Stimulated activated CD4-positive, alpha-beta T cell treated with anti-CD3 and anti-CD28 coated beads, Interleukin-4, amount 100 ng/mL, for 48 hours (primary cell): ENCODE data around the gene WDR48.

Experiments
- DNase-seq, 2 donors: peaks; one replicate each; pipeline ENCODE4 v3.0.0-alpha.2; 2020; ENCODE audit warnings: low read depth in 2 of 2

The WDR48 gene

DNA sequence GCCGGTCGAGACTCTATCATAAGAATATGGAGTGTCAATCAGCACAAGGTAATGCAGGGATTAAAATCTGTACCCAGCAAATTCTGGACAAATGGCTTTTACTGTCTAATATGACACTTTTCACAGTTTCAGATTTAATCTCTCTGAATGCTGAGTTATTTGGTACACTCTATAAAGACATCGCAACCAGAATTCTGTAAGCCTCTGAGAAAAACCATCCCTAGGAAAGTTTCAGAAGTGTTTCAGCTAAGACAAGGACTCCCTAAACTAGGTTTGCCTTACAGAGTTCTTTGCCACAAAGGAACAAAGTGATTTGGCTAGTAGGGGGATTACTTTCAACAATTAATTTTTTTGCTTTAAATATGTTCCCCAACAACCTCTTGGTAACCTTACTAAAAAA lies 11.3 kb downstream of the WDR48 start:
- no peak for DNase-seq

DNA sequence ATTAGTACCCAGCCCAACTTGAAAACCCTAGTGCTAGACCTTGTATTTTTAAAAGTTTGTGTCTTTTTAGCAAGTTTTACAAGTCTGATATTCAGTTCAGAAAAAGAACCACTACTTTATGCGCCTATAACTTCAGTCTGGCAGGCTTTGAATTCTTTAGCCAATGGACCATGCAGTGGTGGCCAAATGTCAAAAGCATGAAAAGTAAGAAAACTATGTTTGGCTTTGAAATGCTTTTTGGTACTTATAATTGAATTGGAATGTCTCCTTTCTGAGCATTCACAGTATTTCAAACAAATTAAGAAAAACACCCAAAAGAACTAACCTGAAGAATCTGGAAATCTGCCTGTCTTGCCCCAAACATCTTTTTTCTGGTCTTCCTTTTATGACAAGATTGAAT lies 12.8 kb downstream of the WDR48 start:
- DNase-seq: no peak

DNA sequence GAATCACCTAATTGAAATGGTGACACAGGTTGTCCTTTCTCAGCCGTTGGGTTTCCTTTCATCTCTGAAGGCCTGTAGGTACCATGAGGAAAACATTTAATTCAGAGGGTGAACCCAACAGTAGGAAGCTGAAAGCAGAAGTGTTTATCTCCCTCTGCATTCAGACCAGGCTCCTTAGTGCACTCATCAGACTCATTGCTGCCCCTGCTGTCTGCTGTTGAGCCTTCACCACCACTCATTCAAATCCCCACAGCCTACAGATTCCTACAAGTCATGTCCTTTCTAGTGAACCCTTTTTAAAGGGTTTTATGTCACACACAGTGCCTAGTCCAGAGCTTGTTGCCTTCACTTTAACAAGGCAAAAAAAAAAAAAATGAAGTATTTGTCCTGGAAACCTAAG lies 13.4 kb downstream of the WDR48 start:
- no peak for DNase-seq

DNA sequence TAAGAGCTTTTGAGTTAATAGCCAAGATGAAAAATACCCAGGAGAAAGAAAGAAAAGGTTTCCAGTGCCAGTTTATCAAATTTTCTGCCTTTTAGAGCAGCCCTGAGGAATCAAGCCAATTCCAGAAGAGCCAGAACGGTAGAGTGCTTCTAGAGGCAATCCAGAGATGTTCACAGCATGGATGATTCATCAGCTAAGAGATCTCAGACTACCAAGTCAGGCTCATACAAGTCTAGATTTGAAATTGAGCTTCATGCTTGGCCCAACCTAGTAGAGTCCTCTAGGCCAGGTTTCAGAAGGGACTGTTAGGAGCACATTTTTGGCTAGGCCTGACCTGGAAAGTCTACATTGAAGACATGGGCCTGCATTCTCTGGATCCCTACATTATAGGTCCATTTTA lies 15.5 kb downstream of the WDR48 start:
- DNase-seq: no peak

DNA sequence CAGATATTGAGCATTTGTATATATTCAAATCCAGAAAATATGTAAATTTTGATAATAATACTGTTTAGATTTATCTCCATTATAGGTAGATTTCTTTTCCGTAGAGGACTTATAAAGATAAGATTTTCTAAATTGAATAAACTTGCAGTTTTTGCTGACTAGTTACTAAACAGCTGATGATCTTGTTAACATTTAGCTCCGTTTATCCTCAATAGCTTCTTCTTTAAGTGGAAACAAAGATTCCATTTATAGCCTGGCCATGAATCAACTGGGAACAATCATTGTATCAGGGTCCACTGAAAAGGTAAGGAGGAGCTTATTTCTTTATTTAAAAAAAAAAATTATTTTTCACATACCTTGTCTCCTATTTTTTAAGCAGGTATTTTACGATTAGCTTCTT lies 16.7 kb downstream of the WDR48 start:
- no peak for DNase-seq

DNA sequence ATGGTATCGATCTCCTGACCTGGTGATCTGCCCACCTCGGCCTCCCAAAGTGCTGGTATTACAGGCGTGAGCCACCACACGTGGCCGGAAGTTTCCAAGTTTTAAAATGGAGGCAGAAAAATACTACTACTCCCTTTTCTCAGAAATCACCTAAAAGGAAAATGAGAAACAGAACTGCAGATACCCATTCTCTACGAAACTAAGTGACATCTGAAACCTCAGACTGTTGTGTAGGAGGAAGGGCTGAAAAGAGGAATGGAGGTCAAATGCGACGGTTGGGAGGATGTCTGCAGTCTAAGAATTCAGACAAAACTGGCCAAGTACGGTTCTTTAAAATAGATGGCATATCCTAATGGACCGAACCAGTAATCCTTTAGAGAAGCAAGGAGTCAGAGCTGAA lies 24.1 kb downstream of the WDR48 start:
- DNase-seq: no peak

DNA sequence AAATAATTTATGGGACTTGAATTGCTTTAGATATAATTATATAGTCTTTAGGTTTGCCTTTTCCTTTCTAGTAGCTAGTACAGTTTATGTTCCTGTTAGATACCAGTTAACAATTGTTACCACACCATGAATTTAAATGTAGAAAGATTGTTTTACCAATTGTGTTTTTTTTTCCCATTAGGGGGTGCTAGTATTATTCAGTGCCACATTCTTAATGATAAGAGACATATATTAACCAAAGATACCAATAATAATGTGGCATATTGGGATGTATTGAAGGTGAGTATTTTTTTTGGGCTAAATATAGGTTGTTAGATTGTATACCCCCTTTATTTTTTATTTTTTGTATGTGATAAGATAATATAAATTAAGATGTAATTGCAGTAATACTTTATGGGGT lies 27.7 kb downstream of the WDR48 start:
- DNase-seq: no peak

DNA sequence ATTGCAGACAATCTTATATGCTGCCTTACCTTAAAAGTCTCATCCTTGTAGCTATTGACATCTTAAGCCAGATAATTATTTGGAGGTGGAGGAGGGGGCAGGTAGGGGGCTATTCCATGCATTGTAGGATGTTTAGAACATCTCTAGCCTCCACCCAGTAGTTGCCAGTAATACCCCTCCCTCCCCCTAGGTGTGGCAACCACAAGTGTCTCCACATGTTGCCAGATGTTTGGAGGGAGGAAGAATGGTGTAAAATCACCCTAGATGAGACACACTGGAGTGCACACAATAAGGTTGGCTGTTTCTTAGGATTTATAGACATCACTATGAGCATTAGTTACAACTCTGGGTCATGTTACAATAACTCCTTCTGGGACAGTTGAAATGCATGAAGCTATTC lies 28.2 kb downstream of the WDR48 start:
- no peak for DNase-seq

DNA sequence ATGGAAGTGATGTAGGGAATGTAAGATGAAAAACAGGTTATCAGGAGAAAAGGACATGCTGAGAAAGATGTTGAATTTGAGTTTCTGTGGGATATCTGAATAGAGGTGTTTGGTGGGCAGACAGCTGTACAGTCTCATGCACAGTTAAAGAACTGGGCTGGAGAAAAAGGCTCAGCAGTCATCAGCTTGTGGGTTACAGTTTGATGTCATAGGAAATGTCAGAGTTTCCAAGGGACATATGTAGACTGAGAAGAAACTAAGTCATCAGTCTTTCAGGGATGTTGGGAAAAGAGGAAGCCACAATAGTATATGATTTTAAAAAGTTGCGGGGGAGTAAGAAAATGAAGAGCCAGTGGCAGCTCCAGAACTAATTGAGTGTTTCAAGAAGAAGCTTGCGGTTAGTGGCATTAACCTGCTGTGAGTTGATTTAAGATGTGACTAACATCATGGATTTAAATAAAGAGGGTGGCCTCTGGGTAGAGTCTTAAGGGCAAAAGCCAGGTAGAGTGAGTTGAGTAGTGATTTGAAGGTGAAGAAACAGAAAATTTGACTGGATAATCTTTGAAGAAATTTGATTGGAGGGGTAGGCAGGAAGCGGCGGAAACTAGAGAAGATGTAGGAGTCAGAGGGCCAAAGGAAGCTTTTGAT lies 31.0 kb downstream of the WDR48 start:
- DNase-seq: no peak

DNA sequence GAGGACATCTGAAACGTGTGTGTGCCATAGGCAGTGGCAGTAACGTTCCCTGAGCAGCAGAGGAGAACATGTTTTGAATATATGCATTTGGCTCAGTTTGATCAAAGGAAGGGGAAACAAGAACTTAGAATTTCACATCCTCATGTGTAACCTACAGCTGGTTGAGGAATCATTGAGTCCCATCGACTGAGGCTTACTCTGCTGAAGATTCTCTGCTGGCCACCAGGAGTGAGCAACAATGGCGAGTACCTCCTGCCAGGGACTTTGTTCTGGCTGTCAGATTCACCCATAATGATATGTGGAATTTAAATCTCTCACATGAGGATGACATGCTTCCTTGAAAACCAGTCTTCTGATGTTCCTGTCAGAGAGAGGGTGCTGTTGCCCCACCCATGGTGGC lies 34.3 kb downstream of the WDR48 start:
- DNase-seq: no peak

DNA sequence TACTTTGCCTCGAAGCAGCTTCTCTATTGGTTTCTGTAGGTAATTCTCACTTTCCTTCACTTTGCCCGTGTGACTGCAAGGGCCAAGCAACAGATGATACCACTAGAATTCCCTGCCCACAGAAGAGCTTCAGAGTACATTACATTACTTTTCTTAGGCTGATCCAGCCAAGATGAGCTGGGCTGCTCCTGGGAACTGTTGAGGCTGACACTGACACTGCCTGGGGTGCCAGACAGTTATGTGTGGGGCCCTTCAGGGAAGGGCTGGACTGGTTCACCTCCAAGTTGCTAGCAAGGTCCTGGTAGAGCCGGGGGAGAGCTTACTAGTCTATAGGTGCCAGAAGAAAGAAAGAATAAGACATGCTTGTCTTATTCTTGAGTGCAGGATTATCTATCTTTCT lies 36.6 kb downstream of the WDR48 start:
- DNase-seq: no peak

DNA sequence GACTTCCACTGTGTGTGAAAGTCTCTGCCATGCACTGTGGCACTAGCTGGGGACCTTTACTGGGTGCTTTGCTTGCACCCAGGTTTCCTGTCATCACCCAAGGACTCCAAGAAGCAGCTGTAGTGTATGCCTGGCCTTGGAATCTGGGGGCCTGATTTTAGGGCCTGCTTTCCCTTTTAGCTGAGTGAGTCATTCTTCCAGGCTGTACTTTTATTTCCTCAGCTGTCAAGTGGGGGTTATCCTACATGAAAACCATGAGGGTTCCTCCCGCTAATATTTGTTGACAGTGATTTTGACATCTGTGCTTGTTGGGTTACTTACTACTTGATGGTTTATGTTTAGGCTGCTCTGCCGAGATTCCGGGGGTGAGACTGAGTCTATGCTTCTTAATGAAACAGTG lies 37.1 kb downstream of the WDR48 start:
- DNase-seq: no peak

DNA sequence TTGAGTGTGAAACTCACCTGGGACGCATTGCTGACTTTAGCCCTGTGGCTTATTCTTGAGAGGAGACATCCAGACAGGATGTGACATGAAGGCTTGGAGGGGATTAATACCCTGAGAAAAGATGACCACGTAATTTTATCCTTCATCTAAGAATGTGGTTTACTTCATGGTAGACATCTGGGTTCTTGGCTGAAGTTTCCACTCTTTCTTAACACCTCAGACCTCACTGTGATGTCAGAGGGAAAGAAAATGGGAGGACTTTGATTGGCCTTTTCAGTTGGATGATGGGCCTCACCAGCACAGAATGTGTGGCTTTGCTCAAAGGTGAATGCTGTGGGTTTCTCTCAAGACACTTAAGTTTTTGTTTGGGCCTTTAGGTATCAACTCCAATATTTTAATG lies 39.1 kb downstream of the WDR48 start:
- DNase-seq: no peak

DNA sequence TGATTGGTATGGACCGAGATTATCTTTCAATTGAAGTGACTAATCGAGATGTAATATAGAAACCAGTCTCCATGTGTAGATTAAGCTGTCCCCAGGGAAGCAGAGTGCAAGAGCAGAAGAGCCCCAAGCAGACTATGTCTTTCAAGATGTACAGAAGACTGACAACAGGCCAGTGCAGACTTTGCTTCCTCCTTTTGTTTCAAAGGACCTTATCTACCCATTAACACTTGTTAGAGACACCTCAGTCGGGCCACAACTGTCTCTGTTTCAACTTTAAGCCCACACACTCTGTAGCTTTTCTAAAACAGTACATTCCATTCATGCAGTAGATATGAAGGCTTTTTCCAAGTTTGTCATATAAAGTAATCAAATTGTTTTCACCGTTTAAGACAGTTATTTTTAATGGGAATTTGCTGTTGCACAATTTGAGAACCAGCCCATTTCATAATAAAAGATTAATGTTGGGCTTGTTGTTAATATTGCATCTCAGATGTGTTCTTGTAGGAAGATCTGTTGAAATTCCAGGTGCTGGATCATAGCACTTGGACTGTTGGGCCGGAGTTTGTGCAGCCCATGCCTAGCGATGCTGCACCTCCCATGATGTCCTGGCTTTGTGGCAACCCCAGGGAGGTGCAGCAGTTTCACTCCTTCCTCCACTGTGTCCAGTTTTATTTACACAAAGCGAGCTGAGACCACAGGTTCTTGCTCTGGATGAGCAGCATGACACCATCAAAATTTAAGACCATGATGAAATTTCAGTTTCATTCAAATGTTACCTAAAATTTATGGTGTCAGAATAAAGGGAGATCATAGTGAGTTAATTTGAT lies 43.2 kb downstream of the WDR48 start:
- DNase-seq: no peak

DNA sequence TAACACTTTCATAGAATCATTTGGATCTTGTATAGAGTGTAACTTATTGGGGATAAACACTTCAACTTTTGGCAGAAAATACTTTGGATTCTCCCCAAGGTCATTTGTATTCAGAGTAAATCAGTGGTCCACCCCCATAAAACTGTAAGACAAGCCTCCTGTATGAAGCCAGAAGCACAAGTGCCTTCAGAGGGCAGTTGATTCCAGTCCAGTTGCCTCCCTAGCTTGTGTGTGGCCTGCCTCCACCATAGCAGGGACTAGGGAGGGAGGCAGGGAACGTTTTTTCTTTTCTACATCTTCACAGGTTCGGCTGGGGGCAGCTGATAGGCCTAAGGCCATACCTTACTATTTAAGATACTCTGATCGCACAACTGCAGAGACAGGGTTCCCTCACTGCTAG lies 44.0 kb downstream of the WDR48 start:
- DNase-seq: no peak

DNA sequence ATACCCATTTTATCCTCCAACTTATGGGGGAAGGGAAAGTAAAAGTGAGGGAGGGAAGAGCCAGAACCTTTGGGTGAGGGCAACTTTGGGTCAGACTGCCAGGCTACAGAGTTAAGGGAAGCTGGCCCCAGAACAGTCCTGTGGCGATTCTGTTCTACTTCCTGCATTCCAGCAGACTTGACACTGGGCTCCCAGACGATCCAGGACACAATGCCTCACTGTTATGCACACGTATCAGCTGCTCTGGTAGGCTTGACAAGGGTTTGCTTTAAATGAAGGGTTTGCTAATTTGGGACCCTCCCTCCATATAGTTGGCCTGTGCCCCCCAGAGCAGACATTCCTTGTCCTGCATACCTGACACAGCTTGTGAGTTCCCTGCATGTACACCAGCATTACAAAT lies 45.0 kb downstream of the WDR48 start:
- no peak for DNase-seq

DNA sequence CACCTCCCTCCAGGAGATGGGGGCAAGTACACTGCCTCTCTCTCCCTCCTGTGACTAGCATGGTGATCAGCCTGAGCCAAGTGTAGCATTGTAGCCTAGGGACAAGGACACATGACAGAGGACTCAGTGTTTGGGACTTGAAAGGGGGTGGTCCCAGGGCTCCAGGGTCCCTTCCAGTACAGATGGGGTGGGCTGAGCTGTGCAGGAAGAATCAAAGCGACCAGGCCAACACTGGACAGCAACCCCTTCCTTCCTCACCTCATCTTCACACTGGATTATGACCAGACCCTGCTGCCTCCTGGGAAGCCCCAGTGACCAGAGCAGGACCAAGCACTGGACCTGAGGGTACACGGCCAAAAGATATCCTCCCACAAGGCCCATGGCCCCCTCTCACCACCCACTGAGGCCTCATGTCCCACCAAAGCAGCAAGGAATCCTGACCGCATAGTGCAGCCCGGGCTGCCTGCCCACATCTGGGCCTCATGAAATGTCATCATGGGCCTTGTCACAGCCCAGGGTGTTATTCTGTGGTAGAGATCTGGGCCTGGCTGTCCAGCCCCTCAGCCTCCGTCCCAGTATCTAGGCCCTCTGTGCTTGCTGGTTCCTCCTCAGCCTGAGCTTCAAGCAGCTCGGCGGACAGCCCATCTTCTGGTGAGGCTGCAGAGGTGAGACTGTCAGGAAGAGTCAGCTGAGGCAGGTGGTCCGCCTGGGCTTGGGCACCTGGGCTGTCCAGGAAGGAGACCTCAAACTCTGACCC lies 46.1 kb downstream of the WDR48 start:
- DNase-seq: no peak

DNA sequence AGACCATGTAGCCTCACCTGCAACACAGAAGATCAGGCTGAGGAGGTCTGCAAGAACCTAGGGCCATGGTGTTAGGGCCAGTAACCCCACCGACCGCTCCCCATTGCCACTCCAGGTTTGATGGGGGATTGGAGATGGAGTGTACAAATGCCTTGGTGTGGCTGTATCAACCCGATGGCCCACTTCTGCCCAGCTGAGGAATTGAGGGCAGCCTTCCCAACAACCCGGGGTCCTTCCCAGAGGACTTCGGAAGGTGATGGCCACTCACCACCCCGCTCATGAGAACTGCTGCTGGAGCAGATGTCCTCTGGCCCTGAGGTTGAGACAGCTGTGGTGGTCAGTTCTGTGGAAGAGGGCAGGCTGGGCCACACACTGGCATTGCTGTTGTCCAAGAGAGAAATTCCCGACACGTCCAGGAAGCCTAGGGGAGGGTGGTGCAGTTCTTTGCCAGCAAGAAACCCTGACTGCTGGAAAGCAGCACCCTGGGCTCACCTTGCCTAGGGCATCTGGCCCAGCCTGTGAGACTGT lies 46.7 kb downstream of the WDR48 start:
- no peak for DNase-seq

DNA sequence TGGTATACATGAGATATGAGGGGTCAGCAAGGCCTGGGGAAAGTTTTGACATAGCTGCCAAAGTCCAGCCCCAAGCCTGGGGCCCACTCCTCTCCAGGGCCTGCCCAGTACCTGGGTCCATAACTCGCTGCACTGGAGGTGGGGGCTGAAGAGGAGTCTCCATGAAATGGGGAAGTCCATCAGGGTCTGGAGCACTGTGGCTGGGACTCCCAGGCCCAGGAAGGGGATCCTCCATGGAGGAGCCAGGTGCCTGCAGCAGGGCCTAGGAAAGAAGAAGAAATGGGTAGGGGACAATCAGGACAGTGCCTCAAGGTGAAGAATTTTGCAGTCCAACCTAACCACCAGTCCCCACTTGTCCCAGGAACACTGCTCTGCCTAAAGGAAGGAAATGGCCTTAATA lies 47.4 kb downstream of the WDR48 start:
- DNase-seq: no peak

DNA sequence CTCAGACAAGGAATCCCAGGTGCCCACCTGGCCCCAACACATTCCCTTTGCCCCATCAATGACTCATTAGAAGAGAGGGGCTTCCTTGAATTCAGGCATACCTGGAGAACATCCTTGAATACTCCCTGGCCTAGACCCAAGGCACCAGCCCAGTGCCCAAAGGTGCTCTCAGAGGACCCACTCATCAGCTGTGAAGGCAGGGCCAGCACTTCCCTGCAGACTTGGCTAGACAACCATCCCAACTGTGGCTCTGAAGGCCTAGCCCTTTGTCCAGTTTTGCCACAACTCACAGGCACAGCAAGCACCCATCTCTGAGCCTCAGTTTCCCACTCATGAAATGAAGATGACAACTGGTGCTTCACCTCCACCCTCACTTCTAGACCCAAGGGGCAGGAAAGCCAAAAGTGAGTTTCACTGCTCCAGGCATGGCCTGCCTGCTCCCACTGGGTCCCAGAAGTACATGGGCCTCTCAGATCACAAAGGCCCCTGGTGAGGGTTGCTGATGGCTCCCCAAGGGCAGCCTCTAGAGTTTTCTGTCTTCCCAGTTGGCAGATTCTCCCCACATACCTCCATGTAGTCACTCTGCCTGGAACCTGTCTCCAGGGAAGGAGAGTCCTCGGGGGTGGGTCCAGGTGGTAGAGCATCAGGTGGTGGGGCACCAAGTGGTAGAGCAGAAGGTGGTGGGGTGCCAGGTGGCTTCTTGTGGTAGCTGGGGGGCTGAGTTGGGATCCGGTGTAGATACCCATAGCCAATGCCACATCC lies 48.1 kb downstream of the WDR48 start:
- no peak for DNase-seq

DNA sequence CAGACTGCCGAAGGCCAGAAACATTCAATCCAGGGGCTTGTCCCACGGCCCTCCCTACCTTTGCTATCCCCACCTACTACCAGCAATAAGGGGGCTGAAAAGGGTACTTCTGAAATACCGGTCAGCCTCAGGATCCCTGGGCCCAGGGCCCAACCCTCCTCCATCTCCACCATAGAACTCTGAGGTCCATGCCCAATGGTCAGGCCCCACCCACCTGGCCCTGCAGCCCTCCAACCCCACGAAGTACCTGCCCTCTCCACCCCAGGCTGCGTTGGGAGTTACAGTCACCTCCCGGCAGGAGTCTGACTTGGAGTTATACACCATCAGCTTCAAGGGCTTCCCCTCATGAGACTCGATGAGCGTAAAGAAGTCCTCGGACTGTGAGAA lies 48.7 kb downstream of the WDR48 start:
- no peak for DNase-seq
